ENCODE measurements around the gene ATF7. TPM values are rescaled to one million over a fixed set of nuclear protein-coding genes. Genes with fewer than 3 reads are reported as not detected.

ATF7 gene
- total and polyA plus RNA-seq, 9 of the 15 experiments (the other 6 are each of a cell fraction or from before 2014, with no cell fraction given): 10.6 to 30.4 (median 20.7) TPM

GRCh38 chr12:53484686-53485575 is 141.3 kb downstream of the ATF7 start:
- Histone ChIP-seq H3K9ac (ENCODE audit: insufficient read depth in 1 of 2, low read depth in 2 of 2, low read length in 2 of 2) (no peak overlapping the region; a peak in 1 of 4 replicates), H3K79me2 (ENCODE audit: control insufficient read depth, insufficient read depth, low read length) (0 out of 3 replicates have a peak, but pooled peaks cover 3% of the 10 kb centered on the region), H3K36me3 (ENCODE audit: control insufficient read depth, insufficient read depth, low read length) (peaks cover 73% of the 10 kb centered on the region), H3K27me3 (ENCODE audit: control insufficient read depth in 2 of 2, insufficient read depth in 2 of 2, low read length in 2 of 2) (no peaks in the 10 kb centered on the region), H4K20me1 (replicated peaks; ENCODE audit: control insufficient read depth, insufficient read depth, low read length) (peaks cover 8% of the 10 kb centered on the region), H3K4me3 (no peak overlapping the region), H3K9me3 (replicated peaks; ENCODE audit: control insufficient read depth, insufficient read depth, low read depth, low read length) (no peaks in the 10 kb centered on the region), H3K4me2 (ENCODE audit: insufficient read depth, low read length) (no peak overlapping the region), H3K4me1 (replicated peaks in 1 of 2; ENCODE audit: control insufficient read depth in 2 of 2, insufficient read depth in 2 of 2, low read length in 2 of 2) (peaks cover 0 to 11% of the 10 kb centered on the region in 2 experiments; a peak in 2 of 5 replicates), H3K9me1 (ENCODE audit: control insufficient read depth, insufficient read depth, low read length) (peaks cover 3% of the 10 kb centered on the region), H2AFZ (ENCODE audit: low read depth, low read length) (no peak overlapping the region), H3K27ac (ENCODE audit: extremely low read depth, low read depth, low read length) (no peak overlapping the region)
- FAIRE-seq: no peak
- ChIA-PET CTCF (ENCODE audit: low intra/inter-chr PET ratio) (no interaction called here), POLR2A (interaction anchor here (1.0 to 7.1 kb wide), 5 partner anchors 9 to 16 kb away, joined by 4 to 99 read pairs (median 5); partner anchors contain the start of genes MAP3K12 and TARBP2)
- in situ Hi-C loops (cut with MboI): no loop called here
- no peak for ATAC-seq
- intact Hi-C loops (cut with micrococcal nuclease): no loop called here
- no peak for DNase-seq (ENCODE audit: extremely low read depth in 1 of 4, low spot score in 3 of 4)
- TF ChIP-seq TCF3 (CRISPR knock-in tag; IDR thresholded peaks at IDR 0.05): no peak
- TF ChIP-seq SIRT6 (IDR thresholded peaks at IDR 0.05; ENCODE audit: low read depth, low read length): peak; percentile 37
- 74% methylated on average over 10 of the region's 10 CpGs for WGBS (ENCODE audit: insufficient coverage, low coverage, missing lambda C conversion rate)
- BruUV-seq (replicated peaks): no TSS peak

DNA sequence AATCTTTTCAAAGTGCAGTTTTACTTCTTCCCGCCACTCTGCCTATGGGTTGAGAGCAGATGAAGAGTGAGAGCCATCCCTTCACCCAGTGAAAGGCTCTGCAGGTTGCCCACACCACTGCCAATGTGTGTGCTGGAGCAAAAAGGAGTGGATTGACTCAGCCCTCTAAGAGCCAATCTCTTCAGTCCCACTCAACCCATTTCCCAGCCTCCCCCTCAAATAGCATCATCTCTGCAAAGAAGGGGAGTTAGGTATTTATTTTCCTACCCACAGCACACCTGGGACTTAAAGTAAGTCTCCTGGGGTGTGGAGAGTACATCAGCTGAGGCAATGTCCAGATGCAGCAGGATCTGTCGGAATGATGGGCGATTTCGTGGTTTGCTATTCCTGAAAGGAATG is 142.2 kb downstream of the ATF7 start:
- Histone ChIP-seq H3K9me1 (ENCODE audit: control insufficient read depth, insufficient read depth, low read length) (peaks cover 3% of the 10 kb centered on the region), H3K36me3 (ENCODE audit: control insufficient read depth, insufficient read depth, low read length) (peaks cover 83% of the 10 kb centered on the region), H2AFZ (ENCODE audit: low read depth, low read length) (no peak overlapping the region), H3K27me3 (ENCODE audit: control insufficient read depth in 2 of 2, insufficient read depth in 2 of 2, low read length in 2 of 2) (no peaks in the 10 kb centered on the region), H3K9me3 (replicated peaks; ENCODE audit: control insufficient read depth, insufficient read depth, low read depth, low read length) (no peaks in the 10 kb centered on the region), H3K79me2 (ENCODE audit: control insufficient read depth, insufficient read depth, low read length) (0 out of 3 replicates have a peak, but pooled peaks cover 3% of the 10 kb centered on the region), H3K4me1 (replicated peaks in 1 of 2; ENCODE audit: control insufficient read depth in 2 of 2, insufficient read depth in 2 of 2, low read length in 2 of 2) (peaks cover 0 to 11% of the 10 kb centered on the region in 2 experiments; a peak in 2 of 5 replicates), H3K27ac (ENCODE audit: extremely low read depth, low read depth, low read length) (no peak overlapping the region), H4K20me1 (replicated peaks; ENCODE audit: control insufficient read depth, insufficient read depth, low read length) (peaks cover 8% of the 10 kb centered on the region), H3K4me3 (no peak overlapping the region), H3K4me2 (ENCODE audit: insufficient read depth, low read length) (no peak overlapping the region), H3K9ac (ENCODE audit: insufficient read depth in 1 of 2, low read depth in 2 of 2, low read length in 2 of 2) (no peak overlapping the region)
- intact Hi-C loops (cut with micrococcal nuclease): no loop called here
- DNase-seq (ENCODE audit: extremely low read depth in 1 of 4, low spot score in 3 of 4) (no peak), ATAC-seq (no peak), FAIRE-seq (peak; percentile 26)
- TF ChIP-seq ZNF23 (CRISPR knock-in tag; IDR thresholded peaks at IDR 0.05) (no peak), POLR2A (conservative IDR thresholded peaks at IDR 0.05) (0 out of 2 replicates have a peak, but pooled peaks have one; percentile 5), EWSR1 (IDR thresholded peaks at IDR 0.05; ENCODE audit: borderline replicate concordance, low read depth, partially characterized antibody) (peak; percentile 45), POLR2AphosphoS2 (IDR thresholded peaks at IDR 0.05; ENCODE audit: low read length) (peak; percentile 79; the same call in 1 of the 2 replicates), POLR2AphosphoS5 (IDR thresholded peaks at IDR 0.05; ENCODE audit: control insufficient read depth, insufficient read depth, low read depth, low read length) (peak; percentile 9; the same call in 1 of the 2 replicates), GTF2F1 (IDR thresholded peaks at IDR 0.05; ENCODE audit: low read depth, low read length) (no peak), SP1 (CRISPR knock-in tag; IDR thresholded peaks at IDR 0.05) (peak; percentile 22; the same call in 1 of the 2 replicates)
- CTCF ChIA-PET (ENCODE audit: low intra/inter-chr PET ratio): no interaction called here
- no TSS peak for BruUV-seq (replicated peaks)
- in situ Hi-C loops (cut with MboI): no loop called here
- 95% methylated on average over 4 of the region's 4 CpGs for WGBS (ENCODE audit: insufficient coverage, low coverage, missing lambda C conversion rate)
- POLR2A ChIA-PET: interaction anchor here (0.6 to 7.1 kb wide), 6 partner anchors 8 to 428 kb away, joined by 3 to 99 read pairs (median 9); no protein-coding TSS in a partner anchor

Data from K562 (cell line).